Suppressor macrophage treated with lipopolysaccharide for 4 hours (primary cell): ENCODE results near the gene DTNB.
"Not testable (repeated sequence)": the region's sequence is repeated elsewhere in the genome, so short reads cannot be mapped to it uniquely, and the experiment has no call there.

ENCODE experiments used
- DNase-seq: peaks from one replicate; pipeline ENCODE4 v3.0.0-alpha.2; 2020

Gene DTNB

GRCh38 chr2:25620077-25620476 is 53.3 kb downstream of the DTNB start:
- DNase-seq = no peak

- no peak for DNase-seq
Observed at GRCh38 chr2:25619185-25619584, 54.2 kb downstream of the DTNB start.

GRCh38 chr2:25618676-25619075 is 54.7 kb downstream of the DTNB start:
- no peak for DNase-seq

GRCh38 chr2:25617948-25618646 is 55.3 kb downstream of the DTNB start:
- DNase-seq = no peak

GRCh38 chr2:25615920-25616319 is 57.5 kb downstream of the DTNB start:
- DNase-seq = no peak

GRCh38 chr2:25615386-25615785 is 58.0 kb downstream of the DTNB start:
- no peak for DNase-seq

GRCh38 chr2:25614711-25615110 is 58.7 kb downstream of the DTNB start:
- DNase-seq = no peak

GRCh38 chr2:25608718-25609117 is 64.7 kb downstream of the DTNB start:
- no peak for DNase-seq

- peak; percentile 51 for DNase-seq
Observed at GRCh38 chr2:25606892-25607291, 66.5 kb downstream of the DTNB start.

GRCh38 chr2:25602333-25602723 is 71.0 kb downstream of the DTNB start:
- DNase-seq = no peak

- DNase-seq = not testable (repeated sequence)
Observed at GRCh38 chr2:25601711-25602332, 71.6 kb downstream of the DTNB start.

- no peak for DNase-seq
Observed at GRCh38 chr2:25598911-25599310, 74.5 kb downstream of the DTNB start.

- DNase-seq = no peak
Observed at GRCh38 chr2:25598332-25598731, 75.0 kb downstream of the DTNB start.

- peak; percentile 25 for DNase-seq
Observed at GRCh38 chr2:25597881-25598280, 75.5 kb downstream of the DTNB start.

GRCh38 chr2:25596516-25597244 is 76.7 kb downstream of the DTNB start:
- peak; percentile 30 for DNase-seq

- no peak for DNase-seq
Observed at GRCh38 chr2:25595393-25595792, 78.0 kb downstream of the DTNB start.

GRCh38 chr2:25594991-25595390 is 78.4 kb downstream of the DTNB start:
- no peak for DNase-seq

GRCh38 chr2:25592766-25593292 is 80.5 kb downstream of the DTNB start:
- DNase-seq = no peak

- no peak for DNase-seq
Observed at GRCh38 chr2:25590921-25591505, 82.4 kb downstream of the DTNB start.

- DNase-seq = no peak
Observed at GRCh38 chr2:25589676-25590205, 83.6 kb downstream of the DTNB start.

GRCh38 chr2:25588576-25588975 is 84.8 kb downstream of the DTNB start:
- no peak for DNase-seq

- DNase-seq = peak; percentile 66
Observed at GRCh38 chr2:25587361-25587760, 86.0 kb downstream of the DTNB start.

- no peak for DNase-seq
Observed at GRCh38 chr2:25586726-25587144, 86.6 kb downstream of the DTNB start.
